Measurements from ENCODE around the gene KIF16B.
"Not testable (repeated sequence)": the region's sequence is repeated elsewhere in the genome, so short reads cannot be mapped to it uniquely, and the experiment has no call there.

KIF16B gene

GRCh38 chr20:16552015-16552414 lies 21.2 kb downstream of the KIF16B start:
- no peak for DNase-seq

GRCh38 chr20:16551607-16552006 lies 21.6 kb downstream of the KIF16B start:
- no peak for DNase-seq

DNA sequence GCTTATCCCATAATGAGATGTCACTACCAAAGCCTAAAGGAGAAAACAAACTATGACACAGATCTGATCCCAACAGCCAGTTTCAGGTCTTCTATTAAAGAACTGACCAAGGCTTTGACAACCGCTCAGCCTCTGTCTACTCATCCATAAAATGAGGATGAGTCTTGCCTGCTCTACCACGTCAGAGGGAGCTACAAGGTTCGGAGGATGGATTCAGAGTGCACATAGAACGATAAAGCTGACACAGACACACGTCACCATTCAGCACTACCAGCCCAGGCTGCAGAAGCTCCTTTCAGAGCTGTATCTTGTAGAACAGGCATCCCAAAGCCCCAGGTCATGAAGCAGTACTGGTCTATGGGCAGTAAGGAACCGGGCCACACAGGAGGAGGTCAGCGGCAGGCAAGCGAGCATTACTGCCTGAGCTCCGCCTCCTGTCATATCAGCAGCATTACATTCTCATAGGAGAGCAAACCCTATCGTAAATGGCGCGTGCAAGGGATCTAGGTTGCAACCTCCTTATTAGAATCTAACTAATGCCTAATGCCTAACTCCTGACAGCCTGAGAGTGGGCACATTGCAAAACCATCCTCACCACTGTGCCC lies 25.1 kb downstream of the KIF16B start:
- no peak for DNase-seq

DNA sequence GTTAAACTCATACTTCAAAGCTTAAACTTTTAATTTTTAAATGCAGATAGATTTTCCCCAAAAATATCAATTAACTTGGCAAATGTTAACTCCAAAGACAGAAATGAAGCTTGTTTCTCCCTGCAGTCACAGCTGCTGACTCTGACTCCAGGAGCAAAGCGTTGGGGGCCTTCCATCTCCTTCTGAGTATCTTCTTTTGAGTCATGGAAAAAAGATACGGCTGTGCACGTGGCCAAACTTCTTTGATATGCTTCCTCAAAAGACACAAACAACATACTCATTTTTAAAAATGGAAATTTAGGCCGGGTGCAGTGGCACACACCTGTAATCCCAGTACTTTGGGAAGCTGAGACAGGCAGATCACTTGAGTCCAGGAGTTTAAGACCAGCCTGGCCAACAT lies 28.3 kb downstream of the KIF16B start:
- no peak for DNase-seq

DNA sequence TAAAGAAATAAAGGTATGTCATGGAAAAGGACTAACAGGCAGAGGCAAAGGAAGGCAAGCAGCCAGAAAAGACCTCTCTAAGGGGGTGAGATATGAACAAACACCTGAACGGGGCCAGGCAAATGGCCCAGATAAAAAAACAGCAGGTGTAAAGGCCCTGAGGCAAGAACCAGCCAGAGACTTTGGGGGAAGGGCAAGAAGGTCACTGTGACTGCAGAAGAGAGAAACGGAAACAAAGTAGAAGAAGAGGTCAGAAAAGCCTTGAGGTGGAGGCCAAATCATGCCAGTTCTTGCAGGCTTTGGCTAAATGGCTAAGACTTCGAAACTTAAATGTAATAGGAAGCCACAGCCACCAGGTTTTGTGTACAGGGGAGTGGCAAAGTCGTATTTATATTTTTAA lies 30.8 kb downstream of the KIF16B start:
- no peak for DNase-seq

DNA sequence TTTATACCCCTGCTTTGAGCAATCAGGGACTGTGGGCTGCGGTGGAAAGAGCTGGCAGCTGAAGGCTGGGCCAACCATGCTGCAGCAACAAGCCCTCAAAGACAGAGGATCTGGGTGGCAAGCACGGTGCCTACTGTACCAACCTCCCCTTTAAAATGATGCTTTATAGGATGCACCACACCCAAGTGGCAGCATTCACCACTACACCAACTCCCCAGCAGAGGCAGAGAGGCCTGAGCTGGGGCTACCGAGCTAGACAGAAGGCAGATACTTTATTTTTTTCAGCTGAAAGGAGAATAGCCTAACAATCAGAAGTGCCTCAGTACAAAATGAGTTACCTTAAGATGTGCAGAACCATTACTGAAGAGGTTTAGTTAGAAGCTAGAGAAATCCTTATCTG lies 31.4 kb downstream of the KIF16B start:
- no peak for DNase-seq

GRCh38 chr20:16541226-16541625 lies 32.0 kb downstream of the KIF16B start:
- DNase-seq = no peak

DNA sequence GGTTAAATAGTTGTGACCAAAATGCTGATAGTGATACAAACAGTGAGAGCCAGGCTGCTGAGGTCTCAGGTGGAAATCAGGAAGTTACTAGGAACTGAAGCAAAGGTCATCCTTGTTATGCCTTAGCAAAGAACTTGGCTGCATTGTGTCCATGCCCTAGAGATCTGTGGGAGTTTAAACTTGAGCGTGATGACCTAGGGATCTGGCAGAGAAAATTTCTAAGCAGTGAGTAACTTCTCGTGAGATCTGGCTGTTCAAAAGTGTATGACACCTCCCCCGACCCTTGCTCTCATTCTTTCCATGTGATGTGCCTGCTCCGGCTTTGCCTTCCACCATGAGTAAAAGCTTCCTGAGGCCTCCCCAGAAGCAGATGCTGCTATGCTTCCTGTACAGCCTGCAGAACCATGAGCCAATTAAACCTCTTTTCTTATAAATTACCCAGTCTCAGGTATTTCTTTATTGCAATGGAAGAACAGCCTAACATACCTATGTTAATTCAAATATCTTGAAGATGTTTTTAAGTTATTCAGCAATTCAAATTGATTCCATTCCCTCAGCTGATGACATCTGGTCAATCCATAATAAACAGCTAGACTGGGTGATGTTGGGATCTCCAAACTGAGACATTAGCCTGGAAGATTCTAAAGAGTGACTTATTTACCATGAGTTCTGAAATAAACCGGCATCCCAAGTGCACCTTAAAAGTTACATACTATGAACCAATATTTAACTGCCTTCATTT lies 33.8 kb downstream of the KIF16B start:
- no peak for DNase-seq

GRCh38 chr20:16538779-16539178 lies 34.5 kb downstream of the KIF16B start:
- DNase-seq = no peak

- DNase-seq = no peak
Observed at GRCh38 chr20:16537918-16538317, 35.3 kb downstream of the KIF16B start.

- no peak for DNase-seq
Observed at GRCh38 chr20:16537025-16537665, 36.1 kb downstream of the KIF16B start.

DNA sequence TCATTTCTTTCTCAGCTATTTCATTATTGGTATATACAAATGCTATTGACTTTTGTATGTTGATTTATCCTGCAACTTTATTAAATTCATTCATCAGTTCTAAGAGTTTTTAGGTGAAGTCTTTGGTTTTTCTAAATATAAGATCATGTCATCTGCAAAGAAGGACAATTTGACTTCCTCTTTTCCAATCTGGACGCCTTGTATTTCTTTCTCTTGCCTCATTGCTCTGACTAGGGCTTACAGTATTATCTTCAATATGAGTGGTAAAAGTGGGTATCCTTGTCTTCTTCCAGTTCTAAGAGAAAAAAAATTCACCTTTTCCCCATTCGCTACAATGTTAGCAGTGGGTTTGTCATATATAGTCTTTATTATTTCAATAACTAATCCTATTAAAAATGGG lies 38.0 kb downstream of the KIF16B start:
- no peak for DNase-seq

- no peak for DNase-seq
Observed at GRCh38 chr20:16533502-16533901, 39.7 kb downstream of the KIF16B start.

DNA sequence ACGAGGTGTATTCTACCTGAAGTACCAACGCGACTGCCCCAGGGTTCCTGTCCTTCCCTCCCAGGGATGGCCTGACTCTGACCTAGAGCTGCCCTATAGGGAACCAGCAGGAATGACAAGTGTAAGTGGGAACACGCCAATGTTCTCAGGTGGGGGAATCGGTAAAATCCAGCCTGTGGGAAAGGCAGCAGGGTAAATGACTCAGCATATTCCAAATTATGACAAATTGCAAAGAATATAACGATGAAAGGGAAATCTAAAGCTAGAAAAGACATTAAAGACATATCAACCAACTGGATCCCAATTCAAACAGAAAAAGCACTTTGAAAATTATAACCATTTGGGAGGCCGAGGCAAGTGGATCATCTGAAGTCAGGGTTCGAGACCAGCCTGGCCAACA lies 41.8 kb downstream of the KIF16B start:
- no peak for DNase-seq

GRCh38 chr20:16530201-16530681 lies 43.0 kb downstream of the KIF16B start:
- no peak for DNase-seq

DNA sequence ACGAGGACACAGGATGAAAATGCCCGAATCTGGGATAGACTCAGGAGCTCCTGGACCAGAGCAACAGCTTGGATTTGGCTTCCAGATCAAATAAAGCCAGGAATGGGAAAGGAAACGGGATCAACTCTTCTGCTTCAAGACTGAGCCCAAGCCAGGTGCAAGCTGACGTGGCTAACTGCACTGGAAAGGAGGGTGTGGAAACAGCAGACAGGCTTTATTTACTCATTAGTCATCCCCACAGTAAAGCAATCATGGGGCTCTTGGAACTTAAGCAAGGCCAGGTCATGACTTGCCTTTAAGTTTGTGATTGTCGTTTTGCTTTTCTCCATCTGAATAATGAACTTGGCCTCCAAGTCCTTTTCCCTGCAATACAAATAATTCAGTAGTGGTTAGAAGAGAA lies 45.2 kb downstream of the KIF16B start:
- peak; percentile 42 for DNase-seq

GRCh38 chr20:16527438-16527837 lies 45.8 kb downstream of the KIF16B start:
- no peak for DNase-seq

DNA sequence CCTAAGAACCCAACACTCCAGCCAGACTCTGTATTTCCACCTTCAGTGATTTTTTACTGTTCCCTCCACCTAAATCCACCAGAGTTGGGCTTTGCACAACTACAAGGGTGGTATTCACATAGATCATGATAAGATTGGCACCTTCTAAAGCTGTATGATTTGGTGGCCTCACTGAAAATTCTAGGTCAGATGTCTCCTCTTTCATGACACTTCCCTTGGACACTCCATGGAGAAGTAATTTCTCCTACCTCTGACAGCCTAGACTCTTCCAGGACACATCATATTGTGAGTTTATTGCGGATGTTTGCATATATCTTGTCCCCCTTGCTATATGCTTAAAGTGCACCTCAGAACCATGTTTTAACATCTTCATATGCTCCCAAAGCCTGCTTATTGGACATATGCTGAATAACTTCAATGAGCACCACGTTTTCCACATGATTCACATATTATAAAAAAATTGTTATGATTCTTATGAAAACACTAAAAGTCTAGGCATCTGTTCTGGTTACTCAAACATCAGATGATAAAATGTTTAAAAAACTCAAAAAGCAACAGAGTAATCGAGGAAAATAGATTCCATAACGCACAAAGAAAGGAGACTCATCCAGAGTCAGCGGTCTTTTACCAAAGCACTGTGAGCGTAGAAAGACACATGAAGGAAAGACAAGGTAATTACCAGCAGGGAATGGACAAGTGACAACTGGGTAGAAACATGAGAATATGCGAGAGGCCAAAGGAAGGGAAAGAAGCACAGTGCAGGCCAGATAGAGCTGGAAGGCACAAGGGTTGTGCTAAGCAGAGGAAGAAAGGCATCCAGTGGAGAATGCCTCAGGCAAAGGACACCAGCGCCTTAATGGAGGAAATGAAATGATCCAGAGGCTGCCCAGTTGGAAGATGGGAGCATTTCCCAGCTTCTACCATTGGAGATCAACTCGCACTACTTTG lies 46.5 kb downstream of the KIF16B start:
- DNase-seq = no peak

GRCh38 chr20:16522651-16523050 lies 50.6 kb downstream of the KIF16B start:
- not testable (repeated sequence) for DNase-seq

DNA sequence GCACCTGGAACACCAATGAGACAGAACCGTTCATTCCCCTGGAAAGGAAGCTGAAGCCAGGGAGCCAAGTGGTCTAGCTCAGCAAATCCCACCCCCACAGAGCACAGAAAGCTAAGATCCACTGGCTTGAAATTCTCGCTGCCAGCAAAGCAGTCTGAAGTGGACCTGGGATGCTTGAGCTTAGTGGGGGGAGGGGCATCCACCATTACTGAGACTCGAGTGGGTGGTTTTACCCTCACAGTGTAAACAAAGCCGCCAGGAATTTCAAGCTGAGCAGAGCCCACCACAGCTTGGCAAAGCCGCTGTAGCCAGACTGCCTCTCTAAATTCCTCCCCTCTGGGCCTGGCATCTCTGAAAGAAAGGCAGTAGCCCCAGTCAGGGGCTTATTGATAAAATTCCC lies 53.1 kb downstream of the KIF16B start:
- no peak for DNase-seq

DNA sequence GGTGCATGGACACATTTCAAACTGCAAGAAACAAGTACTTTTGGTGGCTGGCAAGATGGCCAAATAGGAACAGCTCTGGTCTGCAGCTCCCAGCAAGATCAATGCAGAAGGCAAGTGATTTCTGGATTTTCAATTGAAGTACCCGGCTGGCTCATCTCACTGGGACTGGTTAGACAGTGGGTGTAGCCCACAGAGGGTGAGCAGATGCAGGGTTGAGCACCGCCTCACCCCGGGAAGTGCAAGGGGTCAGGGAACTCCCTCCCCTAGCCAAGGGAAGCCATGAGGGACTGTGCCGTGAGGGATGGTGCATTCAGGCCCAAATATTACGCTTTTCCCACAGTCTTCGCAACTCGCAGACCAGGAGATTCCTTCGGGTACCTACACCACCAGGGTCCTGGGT lies 53.6 kb downstream of the KIF16B start:
- DNase-seq = not testable (repeated sequence)

DNA sequence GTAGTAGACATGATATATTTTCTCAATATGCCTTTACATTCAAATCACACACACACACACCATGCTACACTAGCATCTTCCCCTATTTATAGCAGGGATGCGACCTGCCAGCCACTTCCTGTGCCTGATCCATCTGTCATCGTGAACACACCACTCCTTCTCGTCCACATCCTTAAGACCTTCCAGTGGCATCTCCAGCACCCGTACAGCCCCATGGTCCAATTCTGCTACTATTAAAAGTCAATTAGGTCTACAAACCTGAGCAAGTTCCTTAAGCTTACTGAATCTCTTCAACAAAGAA lies 54.5 kb downstream of the KIF16B start:
- DNase-seq = no peak

All from NCI-H1436 treated with DMSO at 0.1 percent for 48 hours (cell line).